Thoracic aorta (tissue), 2 donors: ENCODE measurements around the gene RFX3. TPM values are rescaled to one million over a fixed set of nuclear protein-coding genes. Genes with fewer than 3 reads are reported as not detected.

Experiments used
- ATAC-seq: fragments of 150-250 bp; one replicate; pipeline ENCODE4 v1.8.0; 2017; ENCODE audit warnings: low read depth; ENCODE audit not compliant: insufficient number of reproducible peaks, low FRiP score
- DNase-seq: peaks from one replicate; pipeline ENCODE4 v3.0.0-alpha.2; 2020; ENCODE audit warnings: low spot score
- H3K27ac ChIP-seq, 2 donors: fragments of 200-600 bp; sonication (generic); 1 replicate in 1 of 2; 2 replicates in 1 of 2; pipeline ENCODE4 v1.5.1; 2016; ENCODE audit warnings: mild to moderate bottlenecking in 2 of 2, moderate library complexity in 2 of 2
- H3K27me3 ChIP-seq: fragments of 200-600 bp; sonication (generic); replicated peaks from 2 replicates; pipeline ENCODE4 v1.6.0; 2016; ENCODE audit warnings: mild to moderate bottlenecking; ENCODE audit not compliant: insufficient read depth
- H3K36me3 ChIP-seq: fragments of 200-600 bp; sonication (generic); one replicate; pipeline ENCODE4 v1.5.1; 2016
- H3K4me1 ChIP-seq, 2 donors: fragments of 200-600 bp; sonication (generic); 1 replicate in 1 of 2; 2 replicates in 1 of 2; pipeline versions ENCODE4 v1.5.1 to v1.6.0; 2016; ENCODE audit warnings: low read depth in 2 of 2, mild to moderate bottlenecking in 1 of 2; ENCODE audit not compliant: control insufficient read depth in 1 of 2
- H3K4me3 ChIP-seq: fragments of 200-600 bp; sonication (generic); 2 replicates; pipeline ENCODE4 v1.5.1; 2016; ENCODE audit warnings: mild to moderate bottlenecking
- H3K9me3 ChIP-seq: fragments of 200-600 bp; sonication (generic); 2 replicates; pipeline ENCODE4 v1.5.1; 2016
- CTCF ChIP-seq: fragments of 200-600 bp; sonication (generic); IDR thresholded peaks from one replicate; pipeline ENCODE4 v1.5.1; 2019; ENCODE audit warnings: antibody characterized with exemption
- total RNA-seq, 2 donors: library from RNA; depleted of rRNA; stranded (reverse); fragments of >200 nt; gene quantifications; one replicate each; pipeline versions ENCODE4 v1.1.0 to v1.2.3, GENCODE V29; 2016

The RFX3 gene
- total RNA-seq, 2 donors from 2014 or later = 2.6 to 15.6 TPM

- no peak for TF ChIP-seq CTCF
- Histone ChIP-seq H3K4me1 (no peaks in the 10 kb centered on the region), H3K36me3 (no peaks in the 10 kb centered on the region), H3K4me3 (no peak overlapping the region), H3K27me3 (no peaks in the 10 kb centered on the region), H3K9me3 (no peaks in the 10 kb centered on the region), H3K27ac (no peak overlapping the region)
- ATAC-seq (no peak), DNase-seq (no peak)
Measured at GRCh38 chr9:3244963-3245653, 280.7 kb downstream of the RFX3 start.

- no peaks in the 10 kb centered on the region for H3K36me3 ChIP-seq
- TF ChIP-seq CTCF = no peak
Measured at GRCh38 chr9:3243683-3244082, 282.1 kb downstream of the RFX3 start.

GRCh38 chr9:3241290-3241689, 284.5 kb downstream of the RFX3 start:
- H3K4me3 ChIP-seq = no peak overlapping the region
- no peak overlapping the region for H3K27ac ChIP-seq
- no peak for TF ChIP-seq CTCF
- no peak for DNase-seq
- no peaks in the 10 kb centered on the region for H3K9me3 ChIP-seq
- no peaks in the 10 kb centered on the region for H3K27me3 ChIP-seq
- no peaks in the 10 kb centered on the region for H3K4me1 ChIP-seq
- no peaks in the 10 kb centered on the region for H3K36me3 ChIP-seq
- no peak for ATAC-seq

More at GRCh38 chr9:3243683-3244082, 282.1 kb downstream of the RFX3 start:
- Histone ChIP-seq H3K4me1 (no peaks in the 10 kb centered on the region), H3K4me3 (no peak overlapping the region), H3K9me3 (no peaks in the 10 kb centered on the region), H3K27ac (no peak overlapping the region), H3K27me3 (no peaks in the 10 kb centered on the region)
- ATAC-seq = no peak
- no peak for DNase-seq

- Histone ChIP-seq H3K4me3 (no peak overlapping the region), H3K4me1 (no peaks in the 10 kb centered on the region)
Measured at GRCh38 chr9:3240656-3241268, 285.0 kb downstream of the RFX3 start.

More at GRCh38 chr9:3240656-3241268, 285.0 kb downstream of the RFX3 start:
- ATAC-seq = no peak
- H3K36me3 ChIP-seq = no peaks in the 10 kb centered on the region
- no peak overlapping the region for H3K27ac ChIP-seq
- no peaks in the 10 kb centered on the region for H3K27me3 ChIP-seq
- DNase-seq = no peak
- no peaks in the 10 kb centered on the region for H3K9me3 ChIP-seq
- TF ChIP-seq CTCF = peak; percentile 39
